Heart right ventricle (tissue), 16 donors: Measurements from ENCODE around the gene PPFIA1. TPM values are rescaled to one million over a fixed set of nuclear protein-coding genes. Genes with fewer than 3 reads are reported as not detected.

Experiments used
- ATAC-seq, 8 donors: fragments of 200-7000 bp; cut with Tn5 transposase; one replicate each; pipeline ENCODE4 v1.9.1; 2020; ENCODE audit warnings: mild to moderate bottlenecking in 8 of 8, moderate library complexity in 8 of 8, moderate number of reproducible peaks in 1 of 8
- DNase-seq, 2 donors: peaks; one replicate each; pipeline ENCODE4 v3.0.0-alpha.2; 2020
- H3K27ac ChIP-seq, 10 donors: fragments of 200-600 bp; sonication (generic) in 2 of 10; one replicate each; pipeline versions ENCODE4 v1.5.0 to v1.8.0; 2020 to 2022; ENCODE audit warnings: mild to moderate bottlenecking in 3 of 10
- H3K27me3 ChIP-seq, 7 donors: fragments of 200-600 bp; one replicate each; pipeline ENCODE4 v1.8.0; 2021 to 2022; ENCODE audit warnings: mild to moderate bottlenecking in 2 of 7
- H3K36me3 ChIP-seq, 9 donors: fragments of 200-600 bp; sonication (generic) in 1 of 9; one replicate each; pipeline versions ENCODE4 v1.5.0 to v1.8.0; 2020 to 2022; ENCODE audit warnings: mild to moderate bottlenecking in 2 of 9
- H3K4me1 ChIP-seq, 9 donors: fragments of 200-600 bp; sonication (generic) in 1 of 9; one replicate each; pipeline versions ENCODE4 v1.5.0 to v1.8.0; 2020 to 2022; ENCODE audit warnings: mild to moderate bottlenecking in 4 of 9
- H3K4me3 ChIP-seq, 10 donors: fragments of 200-600 bp; sonication (generic) in 2 of 10; one replicate each; pipeline versions ENCODE4 v1.5.0 to v1.8.0; 2020 to 2022; ENCODE audit warnings: mild to moderate bottlenecking in 7 of 10, moderate library complexity in 2 of 10
- H3K9me3 ChIP-seq, 11 donors: fragments of 200-600 bp in 10 of 11; sonication (generic) in 2 of 11; one replicate each; pipeline versions ENCODE4 v1.5.0 to v1.8.0; 2013 to 2022; ENCODE audit warnings: mild to moderate bottlenecking in 2 of 11, control low read depth in 1 of 11, moderate library complexity in 1 of 11
- CTCF ChIP-seq, 9 donors: fragments of 200-600 bp; sonication (generic) in 2 of 9; IDR thresholded peaks; one replicate each; pipeline versions ENCODE4 v1.5.0 to v1.8.0; 2021 to 2022; ENCODE audit warnings: antibody characterized with exemption in 9 of 9, mild to moderate bottlenecking in 5 of 9, moderate library complexity in 1 of 9
- WGBS, 2 donors: extraction: QIAGEN DNeasy Blood & Tissue Kit; methylation state at CpG; one replicate each; pipeline ENCODE4 v1.1.7; 2013; ENCODE audit warnings: inconsistent platforms in 1 of 2; 5-methylcytosine and 5-hydroxymethylcytosine counted together
- intact Hi-C, 10 donors: fragments of 100-400 bp; cut with DNase I; formaldehyde crosslinking; loops; one replicate each; pipeline versions ENCODE4 v1.11.1 to v1.14.2; 2022
- polyA plus RNA-seq, 2 donors: library from polyadenylated mRNA; stranded (reverse); fragments of 200-250 nt; gene quantifications; one replicate each; pipeline ENCODE4 v1.2.3, GENCODE V29; 2013
- total RNA-seq, 10 donors: library from RNA; stranded (reverse); fragmentation: NEBNext Ultra II Directional in 3 of 10; extraction: Animal tissue kit (Norgen Biotek cat#: 25700) in 3 of 10; gene quantifications; one replicate each; pipeline versions ENCODE4 v1.2.1 to v1.2.4, GENCODE V29; 2021 to 2023
- donor health status: Arrhythmogenic right ventricular cardiomyopathy.
- donor health status: ischemic (EF 13 %, LVEDD 7.1; RV severe dilation, severe dysfunction).
- donor health status: healthy with polysubstance abuse.
- donor health status: DM: no; HTN: yes; CAD: no.
- donor health status: DM: no; HTN: no; CAD: no.
- donor health status: ischemic (EF 25% LVEDD 6.9; RV normal size, moderate dysfunction).
- donor health status: ischemic (EF 25% LVEDD 5.7; RV mildly dilated, moderate dysfunction).
- donor health status: healthy.
- donor health status: DM: yes; HTN: yes; CAD: no.
- donor health status: Ischemic cardiomyopathy.
- donor health status: ischemic (EF 35%, LVEDD 5.7; RV mildly dilated, moderate dysfunction).
- donor health status: nonischemic (EF 11% LVEDD 7.7; RV severe dilation, severe dysfunction).
- donor health status: DM: yes; HTN: yes; CAD: no.
- donor health status: PGD.
- donor health status: ischemic (EF 29% LVEDD 5.4; RV normal size, mild dysfunction).
- donor health status: nonischemic (EF 23%, LVEDD 6.1; RV moderate dilation, normal function).

PPFIA1 gene
- total and polyA plus RNA-seq, 12 donors = 14.0 to 57.2 (median 39.0) TPM

- no peak overlapping the region for H3K4me3 ChIP-seq
- H3K9me3 ChIP-seq = no peaks in the 10 kb centered on the region
- intact Hi-C loops = no loop called here
- no peaks in the 10 kb centered on the region for H3K27me3 ChIP-seq
- peak in 1 of 2 donors; percentile 57 for DNase-seq
- 43 to 46% methylated on average over 7 of the region's 7 CpGs for WGBS, 2 donors
- peak in 1 of 9 donors; percentile 13 for TF ChIP-seq CTCF (IDR thresholded peaks at IDR 0.05)
- peak; percentile 63 to 86 (median 79) for ATAC-seq
- H3K27ac ChIP-seq = peak overlapping the region in 8 of 10 donors; percentile 2 to 67 (median 46)
- H3K4me1 ChIP-seq = peaks cover 0 to 22% (median 15%) of the 10 kb centered on the region in 9 donors
- peaks cover 0 to 73% (median 22%) of the 10 kb centered on the region in 9 donors for H3K36me3 ChIP-seq
Observed at GRCh38 chr11:70281156-70281609, 10.7 kb downstream of the PPFIA1 start.

- DNase-seq (no peak), ATAC-seq (peak in 2 of 8 donors; percentile 12 to 36)
- H3K27me3 ChIP-seq = no peaks in the 10 kb centered on the region
- H3K36me3 ChIP-seq = peaks cover 0 to 76% (median 26%) of the 10 kb centered on the region in 9 donors
- TF ChIP-seq CTCF (IDR thresholded peaks at IDR 0.05) = no peak
- peak overlapping the region in 3 of 10 donors; percentile 56 to 67 (median 66) for H3K27ac ChIP-seq
- no peaks in the 10 kb centered on the region for H3K9me3 ChIP-seq
- intact Hi-C loops = no loop called here
- H3K4me3 ChIP-seq = no peak overlapping the region
- 87 to 88% methylated on average over 4 of the region's 4 CpGs for WGBS, 2 donors
- peaks cover 0 to 22% (median 15%) of the 10 kb centered on the region in 9 donors for H3K4me1 ChIP-seq
Observed at GRCh38 chr11:70282012-70282411, 11.5 kb downstream of the PPFIA1 start.

GRCh38 chr11:70288721-70289120 lies 18.2 kb downstream of the PPFIA1 start:
- DNase-seq (no peak), ATAC-seq (no peak)
- no peaks in the 10 kb centered on the region for H3K9me3 ChIP-seq
- H3K4me3 ChIP-seq = no peak overlapping the region
- 88 to 91% methylated on average over 6 of the region's 6 CpGs for WGBS, 2 donors
- no peak for TF ChIP-seq CTCF (IDR thresholded peaks at IDR 0.05)
- peaks cover 0 to 94% (median 13%) of the 10 kb centered on the region in 9 donors for H3K36me3 ChIP-seq
- intact Hi-C loops = no loop called here
- no peak overlapping the region for H3K27ac ChIP-seq
- H3K4me1 ChIP-seq = peaks cover 0 to 6% (median 0%) of the 10 kb centered on the region in 9 donors
- H3K27me3 ChIP-seq = no peaks in the 10 kb centered on the region

GRCh38 chr11:70289582-70289981 lies 19.1 kb downstream of the PPFIA1 start:
- intact Hi-C loops = no loop called here
- Histone ChIP-seq H3K9me3 (no peaks in the 10 kb centered on the region), H3K27ac (no peak overlapping the region), H3K27me3 (no peaks in the 10 kb centered on the region), H3K4me3 (no peak overlapping the region), H3K36me3 (peaks cover 0 to 93% (median 8%) of the 10 kb centered on the region in 9 donors), H3K4me1 (peaks cover 0 to 6% (median 0%) of the 10 kb centered on the region in 9 donors)
- DNase-seq = no peak
- 98 to 99% methylated on average over 4 of the region's 4 CpGs for WGBS, 2 donors
- ATAC-seq = no peak
- no peak for TF ChIP-seq CTCF (IDR thresholded peaks at IDR 0.05)
